ENCODE measurements around the gene RHOBTB3.
A peak's percentile ranks its signal among the peaks of the same experiment; 100 is the strongest.
"Not testable (repeated sequence)": the region's sequence is repeated elsewhere in the genome, so short reads cannot be mapped to it uniquely, and the experiment has no call there.

Gene RHOBTB3, protein sequence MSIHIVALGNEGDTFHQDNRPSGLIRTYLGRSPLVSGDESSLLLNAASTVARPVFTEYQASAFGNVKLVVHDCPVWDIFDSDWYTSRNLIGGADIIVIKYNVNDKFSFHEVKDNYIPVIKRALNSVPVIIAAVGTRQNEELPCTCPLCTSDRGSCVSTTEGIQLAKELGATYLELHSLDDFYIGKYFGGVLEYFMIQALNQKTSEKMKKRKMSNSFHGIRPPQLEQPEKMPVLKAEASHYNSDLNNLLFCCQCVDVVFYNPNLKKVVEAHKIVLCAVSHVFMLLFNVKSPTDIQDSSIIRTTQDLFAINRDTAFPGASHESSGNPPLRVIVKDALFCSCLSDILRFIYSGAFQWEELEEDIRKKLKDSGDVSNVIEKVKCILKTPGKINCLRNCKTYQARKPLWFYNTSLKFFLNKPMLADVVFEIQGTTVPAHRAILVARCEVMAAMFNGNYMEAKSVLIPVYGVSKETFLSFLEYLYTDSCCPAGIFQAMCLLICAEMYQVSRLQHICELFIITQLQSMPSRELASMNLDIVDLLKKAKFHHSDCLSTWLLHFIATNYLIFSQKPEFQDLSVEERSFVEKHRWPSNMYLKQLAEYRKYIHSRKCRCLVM

DNA sequence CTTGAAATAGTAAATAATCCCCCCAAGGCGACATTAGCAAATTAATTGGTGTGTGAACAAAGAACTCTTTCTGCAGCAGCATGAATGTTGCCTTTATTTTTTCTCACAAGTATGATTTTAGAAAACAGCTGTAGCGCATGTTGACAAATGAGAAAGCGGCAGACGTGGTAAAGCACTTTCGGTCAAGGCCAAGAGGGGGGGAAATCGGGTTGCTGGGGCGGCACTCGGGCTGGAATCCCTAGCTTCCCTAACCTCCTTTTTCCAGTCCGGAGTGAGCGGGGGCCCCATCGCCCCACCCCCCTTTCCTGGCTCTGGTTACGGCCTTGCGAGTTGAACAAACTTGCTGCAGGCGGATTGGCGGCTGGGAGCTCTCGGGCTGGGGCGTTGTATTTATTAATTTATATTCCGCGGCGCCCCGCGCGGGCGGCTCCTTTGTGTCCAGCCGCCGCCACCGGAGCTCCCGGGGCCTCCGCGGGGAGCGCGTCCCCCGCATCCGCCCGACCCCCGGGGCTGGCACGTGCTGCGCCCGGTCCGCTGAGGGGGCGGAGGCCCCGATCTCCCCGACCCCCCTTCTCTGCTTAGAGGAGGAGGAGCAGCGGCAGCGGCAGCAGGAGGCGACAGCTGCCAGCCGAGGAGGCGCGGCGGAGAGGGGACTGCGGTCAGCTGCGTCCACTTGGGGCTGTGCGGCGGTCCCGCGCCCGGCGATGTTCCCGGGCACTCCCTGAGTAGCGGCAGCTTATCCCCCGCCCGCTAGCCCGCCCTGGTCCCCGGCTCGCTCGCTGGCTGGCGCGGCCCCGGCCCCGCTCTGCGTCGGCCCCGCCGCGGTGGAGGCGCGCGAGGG lies at the start of gene RHOBTB3:
Gene RHOBTB3, plus strand, starts transcription at position 607 of the 841 bp plus-strand sequence. CDS start 347 bp downstream, outside the sequence.
- peak; percentile 66 for DNase-seq

DNA sequence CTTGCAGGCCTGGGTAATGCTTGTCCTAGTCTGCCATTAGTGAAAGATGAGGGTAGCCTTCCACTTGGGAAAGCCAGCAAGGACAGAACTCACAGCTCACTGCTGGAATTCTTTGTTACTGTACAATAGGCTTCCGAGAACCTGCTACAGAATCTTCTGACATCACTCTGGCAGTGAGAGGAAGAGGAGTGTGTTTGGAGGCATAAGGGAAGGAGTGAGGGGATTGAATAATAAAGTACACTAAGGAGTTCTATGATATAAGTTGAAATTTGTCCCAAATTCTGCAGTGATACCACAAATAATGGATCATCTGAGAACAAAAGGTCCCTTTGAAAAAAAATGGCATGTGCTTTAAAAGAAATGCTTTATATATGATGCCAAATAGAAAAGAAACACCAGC lies 48.2 kb upstream of the RHOBTB3 start, which contains the start of gene SPATA9:
Gene SPATA9, minus strand, starts transcription at position 101 of the 400 bp plus-strand sequence. CDS start 137 bp downstream, outside the sequence.
- DNase-seq: no peak

DNA sequence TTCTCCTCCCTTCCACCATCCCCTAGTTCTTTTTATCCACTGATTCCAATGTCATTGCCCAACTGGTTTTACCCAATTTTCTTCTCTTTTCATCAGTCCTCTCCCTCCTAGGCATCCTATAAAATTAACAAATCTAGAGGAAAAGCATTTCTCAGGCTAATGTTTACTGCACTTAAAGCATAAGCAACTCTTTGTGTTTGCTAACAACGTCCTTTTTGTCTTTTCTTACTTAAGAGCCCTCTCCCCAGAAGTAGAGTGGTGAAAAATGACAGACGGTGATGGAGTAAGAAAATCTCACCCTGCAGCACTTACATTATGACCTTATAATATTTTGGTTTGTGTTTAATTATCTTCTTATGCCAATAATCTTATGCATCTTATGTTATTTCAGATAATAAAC lies 46.8 kb upstream of the RHOBTB3 start:
- DNase-seq: no peak

DNA sequence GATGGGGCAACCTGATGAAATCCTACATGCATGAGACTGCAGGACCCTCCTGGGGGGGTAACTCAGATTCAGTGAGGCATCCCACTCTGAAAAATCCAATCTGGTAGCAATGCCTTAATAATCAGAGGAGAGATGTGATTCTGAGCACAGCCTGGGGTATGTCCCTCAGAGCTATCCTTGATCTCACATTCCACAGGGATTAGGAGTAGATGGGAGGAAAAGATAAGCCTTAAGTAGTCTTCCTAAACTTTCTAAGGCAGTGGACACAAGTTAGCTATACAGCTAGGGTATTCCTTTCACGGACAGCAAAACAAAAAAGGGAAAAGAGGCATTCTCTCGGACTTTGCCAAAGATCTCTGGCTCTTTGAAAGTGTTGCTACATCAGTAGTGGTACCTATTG lies 44.5 kb upstream of the RHOBTB3 start:
- no peak for DNase-seq

DNA sequence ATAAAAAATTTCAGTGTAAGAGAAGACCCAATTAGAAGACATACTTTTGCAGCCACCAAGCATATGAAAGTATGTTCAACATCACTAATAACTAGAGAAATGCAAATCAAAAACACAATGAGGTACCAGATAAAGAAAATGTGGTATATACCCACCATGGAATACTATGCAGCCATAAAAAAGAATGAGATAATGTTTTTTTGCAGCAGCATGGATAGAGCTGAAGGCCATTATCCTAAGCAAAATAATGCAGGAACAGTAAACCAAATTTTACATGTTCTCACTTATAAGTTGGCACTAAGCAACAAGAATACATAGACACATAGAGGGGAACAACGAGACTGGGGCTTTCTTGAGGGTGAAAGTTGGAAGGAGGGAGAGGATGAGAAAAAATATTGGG lies 41.5 kb upstream of the RHOBTB3 start:
- no peak for DNase-seq

DNA sequence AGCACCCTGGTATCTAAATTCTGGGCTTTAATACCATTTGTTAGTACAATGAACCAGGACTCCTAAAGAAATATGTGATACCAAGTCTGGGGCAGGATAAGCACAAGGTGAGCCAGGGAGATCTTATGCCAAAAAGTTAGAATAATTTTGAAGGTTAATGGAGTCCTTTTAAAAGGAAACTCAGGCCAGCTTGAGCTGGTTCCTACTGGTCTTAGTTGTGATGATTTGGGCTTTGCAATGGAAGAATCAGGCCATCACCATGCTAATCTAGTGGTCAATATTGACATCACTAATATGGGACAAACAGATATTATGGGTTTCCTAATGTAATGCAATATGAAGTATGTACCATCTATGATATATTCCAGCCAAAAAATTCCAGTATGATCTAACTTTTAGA lies 40.8 kb upstream of the RHOBTB3 start:
- no peak for DNase-seq

DNA sequence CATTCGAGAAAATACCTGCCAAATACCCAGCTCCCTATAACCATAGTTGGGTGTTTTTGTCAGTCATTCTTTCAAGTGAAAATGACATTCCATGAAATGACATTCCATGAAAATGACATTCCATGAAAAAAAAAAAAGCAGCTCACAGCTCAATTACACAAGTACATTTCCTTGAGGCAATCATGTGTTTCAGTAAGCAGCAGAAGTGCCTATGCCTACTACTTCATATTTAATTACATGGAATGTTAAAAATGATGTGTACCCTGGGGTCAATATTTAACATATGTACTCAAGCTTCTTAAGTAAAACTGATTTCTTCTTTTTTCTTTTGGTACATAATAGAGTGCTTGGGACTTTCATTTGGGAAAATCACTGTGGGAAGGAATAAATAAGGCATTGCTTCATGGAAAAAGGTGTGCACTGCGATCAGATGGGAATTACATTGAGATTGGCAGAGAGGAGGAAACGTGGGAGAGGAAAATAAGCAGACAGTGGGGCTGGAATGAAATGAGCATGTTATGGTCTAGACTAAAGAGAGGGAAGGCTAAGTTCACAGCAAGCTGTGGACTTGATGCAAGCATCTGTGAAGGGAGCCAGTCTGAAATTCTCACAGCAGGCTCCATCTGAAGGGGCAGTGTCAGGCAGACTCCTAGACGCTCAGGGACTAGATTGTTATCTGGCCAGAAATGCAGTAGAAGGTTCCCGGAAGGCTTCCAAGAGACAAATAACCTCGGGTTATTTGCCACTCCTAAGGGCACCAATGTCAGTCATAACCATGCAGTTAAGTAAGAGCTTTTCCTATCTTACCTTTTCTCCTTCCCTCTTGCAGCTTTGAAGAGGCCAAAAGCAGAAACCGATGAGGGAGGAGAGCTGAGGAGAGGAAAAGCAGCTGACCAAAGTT lies 33.1 kb upstream of the RHOBTB3 start:
- DNase-seq: no peak

DNA sequence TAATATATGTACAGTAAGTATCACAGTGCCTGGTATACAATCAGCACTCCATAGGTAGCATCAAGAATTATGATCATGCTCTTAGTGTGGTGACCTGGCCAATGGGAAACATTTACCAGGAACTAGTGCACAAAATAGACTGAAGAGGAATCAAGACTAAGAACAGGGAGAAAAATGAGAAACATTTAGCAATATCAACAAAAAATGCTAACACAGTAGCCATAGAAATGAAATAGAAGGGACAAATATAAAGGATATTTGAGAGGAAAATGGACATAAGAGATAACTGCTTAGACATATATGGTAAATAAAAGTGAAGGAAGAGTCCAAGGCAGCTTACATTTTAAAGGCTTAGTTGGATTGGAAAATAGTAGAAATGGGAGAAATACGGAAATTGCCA lies 31.8 kb upstream of the RHOBTB3 start:
- no peak for DNase-seq

DNA sequence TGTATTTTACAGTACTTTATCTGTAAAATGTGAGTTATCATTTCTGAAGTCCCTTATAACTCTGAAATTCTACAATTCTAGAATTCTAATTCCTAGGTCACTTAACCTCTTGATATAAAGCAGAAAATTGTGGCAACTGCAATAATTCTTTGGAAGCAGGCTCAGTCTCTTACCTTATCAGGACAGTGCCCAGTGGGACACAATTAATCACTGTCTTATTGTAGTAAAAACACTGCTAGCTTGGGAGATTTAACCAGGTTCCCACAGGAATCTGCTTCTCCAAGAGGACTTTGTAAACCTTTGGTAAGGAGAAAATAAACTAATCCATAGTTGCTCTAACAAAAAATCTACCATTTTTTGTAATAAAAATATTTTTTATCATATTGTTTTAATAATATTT lies 30.1 kb upstream of the RHOBTB3 start:
- no peak for DNase-seq

DNA sequence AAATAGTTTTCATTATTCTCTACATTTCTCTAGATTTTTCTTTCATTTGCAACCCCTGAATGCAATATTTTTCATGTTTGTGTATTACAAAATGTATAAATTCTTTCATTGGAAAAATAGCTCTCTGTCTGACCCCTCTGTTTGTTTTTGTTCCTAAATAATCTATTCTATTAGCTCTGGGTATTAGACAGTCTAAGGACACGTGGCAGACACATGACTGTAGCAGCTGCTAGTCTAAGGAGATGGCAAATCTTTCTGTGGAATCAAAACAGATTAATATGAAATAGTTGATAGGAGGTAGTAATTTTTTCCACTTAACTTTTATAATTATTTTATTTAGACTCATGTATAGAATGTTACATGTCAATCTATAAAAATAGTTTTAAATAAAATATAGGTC lies 27.0 kb upstream of the RHOBTB3 start:
- DNase-seq: no peak

DNA sequence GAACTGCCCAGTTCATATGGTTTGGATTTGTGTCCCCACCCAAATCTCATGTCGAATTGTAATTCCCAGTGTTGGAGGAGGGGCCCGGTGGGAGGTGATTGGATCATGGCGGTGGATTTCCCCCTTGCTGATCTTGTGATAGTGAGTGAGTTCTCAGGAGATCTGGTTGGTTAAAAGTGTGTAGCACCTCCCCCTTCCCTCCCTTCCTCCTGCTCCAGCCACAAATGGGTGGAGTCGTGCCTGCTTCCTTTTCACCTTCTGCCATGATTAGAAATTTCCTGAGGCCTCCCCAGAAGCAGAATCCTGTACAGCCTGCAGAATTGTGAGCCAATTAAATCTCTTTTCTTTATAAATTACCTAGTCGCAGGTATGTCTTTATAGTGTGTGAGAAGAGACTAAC lies 24.9 kb upstream of the RHOBTB3 start:
- DNase-seq: not testable (repeated sequence)

DNA sequence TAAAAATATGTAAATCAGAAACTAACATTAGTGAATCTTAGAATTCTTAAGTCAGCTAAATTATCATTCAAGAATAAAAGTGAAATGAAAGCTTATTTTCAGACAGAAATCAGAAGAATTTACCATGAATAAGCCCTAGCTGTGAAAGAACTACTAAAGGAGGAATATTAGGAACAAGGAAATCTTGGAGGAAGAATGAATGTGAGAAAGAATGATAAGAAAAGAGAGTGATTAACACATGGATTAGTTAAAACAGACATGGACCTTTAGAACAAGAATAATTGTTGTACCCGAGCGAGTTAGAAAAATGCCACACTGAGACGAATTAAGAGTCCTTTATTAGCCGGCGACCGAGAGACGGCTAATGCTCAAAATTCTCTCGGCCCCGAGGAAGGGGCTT lies 24.1 kb upstream of the RHOBTB3 start:
- no peak for DNase-seq

DNA sequence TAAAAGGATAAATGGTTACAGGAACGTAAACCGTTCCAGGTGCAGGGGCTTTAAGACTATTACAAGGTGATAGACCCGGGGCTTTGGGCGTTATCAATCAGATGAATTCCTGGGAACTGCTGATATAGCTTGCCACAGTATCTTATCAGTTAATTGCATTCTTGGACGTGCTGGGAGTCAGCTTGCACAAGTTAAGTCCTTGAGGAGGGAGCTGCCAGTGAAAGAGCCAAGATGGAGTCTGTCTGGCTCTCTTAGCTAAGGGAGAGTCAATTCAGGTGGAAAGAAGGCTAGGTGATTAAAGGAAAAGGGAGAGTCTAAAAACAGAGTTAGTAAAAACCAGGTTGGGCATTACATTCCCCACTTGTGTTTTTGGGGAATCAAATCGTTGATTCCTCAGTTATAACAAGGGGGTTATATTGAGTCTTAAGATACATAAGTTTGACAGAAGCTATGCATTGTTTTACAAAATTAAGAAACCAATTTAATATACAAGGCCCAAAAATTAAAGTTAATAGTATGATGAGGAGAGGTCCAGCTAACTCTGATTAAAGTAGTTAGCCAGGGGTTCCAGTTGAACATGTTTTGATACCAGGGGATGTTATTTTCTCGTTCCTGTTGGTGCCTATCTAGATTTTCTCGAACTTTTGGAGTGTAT lies 23.5 kb upstream of the RHOBTB3 start:
- not testable (repeated sequence) for DNase-seq

DNA sequence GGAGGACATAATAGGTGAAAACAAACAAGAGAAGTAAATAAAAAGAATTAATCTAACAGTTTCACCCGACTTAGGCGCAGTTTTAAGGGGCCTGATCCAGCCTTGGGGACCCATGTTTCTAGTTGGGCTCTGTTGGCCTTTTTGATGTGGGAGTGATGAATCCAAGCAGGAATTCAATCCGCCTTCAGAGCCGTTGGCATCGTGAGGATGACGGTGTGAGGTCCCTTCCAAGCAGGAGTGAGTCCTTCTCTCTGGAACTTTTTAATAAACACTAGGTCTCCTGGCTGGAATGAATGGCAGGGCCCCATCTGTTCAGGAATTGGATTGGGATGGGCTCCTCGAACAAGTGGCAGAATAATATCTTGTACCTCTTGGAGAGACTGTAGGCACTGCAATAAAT lies 22.3 kb upstream of the RHOBTB3 start:
- DNase-seq: no peak

DNA sequence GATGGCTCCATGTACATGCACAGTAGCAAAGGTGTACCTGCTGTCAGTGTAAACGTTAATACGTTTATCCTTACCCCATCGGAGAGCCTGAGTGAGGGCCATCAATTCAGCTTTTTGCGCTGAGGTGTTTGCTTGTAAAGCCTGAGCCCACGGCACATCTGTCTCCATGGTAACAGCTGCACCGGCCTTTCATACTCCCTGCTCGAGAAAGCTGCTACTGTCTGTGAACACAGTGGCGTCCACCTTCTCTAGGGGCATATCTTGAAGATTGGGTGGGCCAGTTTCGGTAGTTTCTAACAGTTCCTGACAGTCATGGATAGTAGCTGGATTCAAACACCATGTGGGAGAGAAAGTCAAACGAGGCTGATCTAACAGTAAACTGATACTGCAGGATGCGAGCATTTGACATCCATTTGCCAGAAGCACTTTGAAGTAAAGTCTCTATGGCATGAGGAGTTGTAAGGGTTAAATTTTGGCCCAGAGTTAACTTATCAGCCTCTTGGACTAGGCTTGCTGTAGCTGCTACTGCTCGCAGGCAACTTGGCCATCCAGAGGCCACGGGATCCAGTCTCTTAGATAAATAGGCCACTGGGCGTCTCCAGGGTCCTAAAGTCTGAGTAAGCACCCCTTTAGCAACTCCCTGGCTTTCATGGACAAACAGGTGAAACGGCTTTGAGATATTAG lies 21.0 kb upstream of the RHOBTB3 start:
- DNase-seq: no peak

DNA sequence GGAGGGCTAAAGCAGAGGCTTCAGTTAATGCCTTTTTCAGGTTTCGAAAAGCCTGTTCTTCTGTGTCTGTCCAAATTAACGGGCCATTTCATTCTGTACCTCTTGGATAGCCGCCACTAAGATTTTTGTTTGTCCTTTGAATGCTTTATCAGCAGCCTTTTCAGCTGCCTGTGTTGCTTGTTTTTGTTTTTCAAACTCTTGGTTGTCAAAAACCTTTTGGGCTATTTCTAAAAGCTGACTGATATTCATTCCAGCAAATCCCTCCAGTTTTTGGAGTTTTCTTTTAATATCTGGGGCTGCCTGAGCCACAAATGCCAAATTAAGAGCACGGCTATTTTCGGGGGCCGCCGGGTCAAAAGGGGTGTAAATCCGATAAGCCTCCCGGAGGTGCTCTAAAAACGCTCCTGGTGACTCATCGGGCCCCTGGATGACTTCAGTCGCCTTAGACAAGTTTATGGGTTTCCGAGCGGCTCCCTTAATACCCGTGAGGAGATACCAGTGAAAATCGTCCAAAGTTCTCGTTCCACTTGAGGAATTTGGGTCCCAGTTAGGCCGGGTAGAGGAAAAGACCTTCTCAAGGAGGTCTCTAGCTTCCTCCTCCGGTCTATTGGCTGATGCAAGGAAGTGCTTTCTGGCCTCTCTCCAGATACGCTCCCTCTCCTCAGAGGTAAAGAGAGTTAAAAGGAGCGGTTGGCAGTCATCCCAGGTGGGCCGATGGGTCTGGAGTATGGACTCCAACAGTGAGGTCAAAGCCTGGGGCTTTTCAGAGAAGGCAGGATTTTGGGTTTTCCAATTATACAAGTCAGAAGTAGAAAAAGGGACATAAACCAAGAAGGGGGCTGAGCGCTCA lies 20.3 kb upstream of the RHOBTB3 start:
- not testable (repeated sequence) for DNase-seq

DNA sequence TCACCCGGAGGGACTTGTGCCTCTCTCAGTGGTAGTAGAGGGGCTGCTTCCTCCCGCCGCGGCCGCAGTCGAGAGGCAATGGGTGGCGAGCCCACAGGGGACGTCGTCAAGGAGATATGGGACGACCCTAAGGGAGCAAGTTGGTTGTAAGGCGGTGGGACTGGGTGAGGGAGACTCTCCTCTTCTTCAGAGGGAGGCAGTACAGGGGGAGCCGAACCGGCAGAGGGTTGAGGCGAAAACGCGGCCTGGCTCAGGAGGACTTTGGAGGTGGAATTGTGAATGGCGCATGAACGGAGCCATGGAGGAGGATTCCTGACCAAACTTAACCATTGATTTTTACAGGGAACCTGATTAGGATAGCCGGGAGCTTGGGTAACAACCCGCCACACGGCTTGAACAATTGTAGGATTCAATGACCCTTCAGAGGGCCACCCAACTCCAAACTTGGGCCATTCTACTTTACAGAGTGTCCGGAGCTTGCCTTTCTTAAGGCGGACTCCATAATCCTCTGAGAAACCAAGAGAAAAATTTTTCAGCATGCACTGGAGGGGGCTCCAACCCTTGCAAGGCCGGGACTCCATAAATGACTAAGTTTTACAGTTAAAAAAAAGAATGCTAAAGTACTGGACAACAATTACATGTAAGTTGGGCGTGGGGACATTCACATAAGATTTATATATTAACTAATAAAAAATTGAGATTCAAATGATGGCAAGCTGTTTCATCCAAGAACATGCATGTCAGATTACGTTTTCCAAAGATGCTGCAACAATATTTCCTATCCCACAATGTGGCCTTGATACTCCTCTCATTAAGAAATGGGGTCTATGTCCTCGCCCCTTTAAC lies 19.4 kb upstream of the RHOBTB3 start:
- no peak for DNase-seq

DNA sequence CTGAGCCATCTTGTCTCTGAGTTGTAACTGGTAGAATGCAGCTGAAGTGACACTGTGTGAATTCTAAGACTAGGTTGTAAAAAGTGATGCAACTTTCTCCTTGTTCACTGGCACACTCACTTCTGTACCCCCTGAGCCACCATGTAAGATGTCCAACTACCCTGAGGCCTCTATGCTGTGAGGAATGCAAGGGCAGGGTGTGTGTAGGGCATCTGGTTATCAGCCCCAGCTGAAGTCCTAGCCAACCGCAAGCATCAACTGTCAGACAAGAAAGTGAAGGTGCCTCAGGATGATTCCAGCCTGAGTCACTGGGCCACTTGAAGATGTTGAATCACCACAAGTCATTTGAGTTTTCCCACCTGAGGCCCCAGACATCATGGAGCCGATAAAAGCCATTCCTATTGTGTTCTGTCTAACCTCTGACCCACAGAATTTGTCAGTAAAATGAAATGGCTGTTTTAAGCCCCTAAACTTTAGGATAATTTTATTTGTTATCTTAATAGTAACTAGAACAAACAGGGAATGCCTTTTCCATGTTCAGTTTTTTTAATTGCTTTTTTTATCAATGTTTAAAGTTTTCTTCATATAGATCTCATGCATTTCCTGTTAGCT lies 18.7 kb upstream of the RHOBTB3 start:
- DNase-seq: peak; percentile 43

DNA sequence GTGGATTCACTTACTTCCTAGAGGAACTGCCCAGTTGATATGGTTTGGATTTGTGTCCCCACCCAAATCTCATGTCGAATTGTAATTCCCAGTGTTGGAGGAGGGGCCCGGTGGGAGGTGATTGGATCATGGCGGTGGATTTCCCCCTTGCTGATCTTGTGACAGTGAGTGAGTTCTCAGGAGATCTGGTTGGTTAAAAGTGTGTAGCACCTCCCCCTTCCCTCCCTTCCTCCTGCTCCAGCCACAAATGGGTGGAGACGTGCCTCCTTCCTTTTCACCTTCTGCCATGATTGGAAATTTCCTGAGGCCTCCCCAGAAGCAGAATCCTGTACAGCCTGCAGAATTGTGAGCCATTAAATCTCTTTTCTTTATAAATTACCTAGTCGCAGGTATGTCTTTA lies 17.9 kb upstream of the RHOBTB3 start:
- DNase-seq: not testable (repeated sequence)
